Measurements from ENCODE around the gene MCEMP1. TPM values are rescaled to one million over a fixed set of nuclear protein-coding genes. Genes with fewer than 3 reads are reported as not detected.

MCEMP1 gene
- total RNA-seq, 4 donors from 2014 or later: not detected

- WGBS, 2 donors: 68 to 74% methylated on average over 8 of the region's 8 CpGs
- no peak overlapping the region for H3K4me3 ChIP-seq (ENCODE audit: low read depth, poor library complexity, severe bottlenecking)
- TF ChIP-seq CTCF (IDR thresholded peaks at IDR 0.05) (no peak), POLR2A (IDR thresholded peaks at IDR 0.05) (no peak)
- intact Hi-C loops (cut with DNase I; ENCODE audit: low total_unique reads): no loop called here
- no peak for DNase-seq (ENCODE audit: low spot score in 2 of 2)
Observed at GRCh38 chr19:7703332-7703731, 26.4 kb downstream of the MCEMP1 start.

GRCh38 chr19:7704280-7705060, 27.6 kb downstream of the MCEMP1 start:
- H3K4me3 ChIP-seq (ENCODE audit: low read depth, poor library complexity, severe bottlenecking): no peak overlapping the region
- 75 to 77% methylated on average over 6 of the region's 6 CpGs for WGBS, 2 donors
- TF ChIP-seq CTCF (IDR thresholded peaks at IDR 0.05): no peak
- no peak for TF ChIP-seq POLR2A (IDR thresholded peaks at IDR 0.05)
- intact Hi-C loops (cut with DNase I; ENCODE audit: low total_unique reads): no loop called here
- no peak for DNase-seq (ENCODE audit: low spot score in 2 of 2)

GRCh38 chr19:7705387-7706187, 28.7 kb downstream of the MCEMP1 start:
- no peak for TF ChIP-seq CTCF (IDR thresholded peaks at IDR 0.05)
- TF ChIP-seq POLR2A (IDR thresholded peaks at IDR 0.05): no peak
- intact Hi-C loops (cut with DNase I; ENCODE audit: low total_unique reads): no loop called here
- H3K4me3 ChIP-seq (ENCODE audit: low read depth, poor library complexity, severe bottlenecking): no peak overlapping the region
- 55 to 66% methylated on average over 24 of the region's 24 CpGs for WGBS, 2 donors
- peak; percentile 37 to 90 for DNase-seq (ENCODE audit: low spot score in 2 of 2)

- intact Hi-C loops (cut with DNase I; ENCODE audit: low total_unique reads): no loop called here
- 79% methylated on average over 14 of the region's 14 CpGs for WGBS, 2 donors
- H3K4me3 ChIP-seq (ENCODE audit: low read depth, poor library complexity, severe bottlenecking): no peak overlapping the region
- DNase-seq (ENCODE audit: low spot score in 2 of 2): peak in 1 of 2 donors; percentile 8
- TF ChIP-seq CTCF (IDR thresholded peaks at IDR 0.05): no peak
- no peak for TF ChIP-seq POLR2A (IDR thresholded peaks at IDR 0.05)
Observed at GRCh38 chr19:7706188-7706954, 29.5 kb downstream of the MCEMP1 start.

- intact Hi-C loops (cut with DNase I; ENCODE audit: low total_unique reads): no loop called here
- H3K4me3 ChIP-seq (ENCODE audit: low read depth, poor library complexity, severe bottlenecking): no peak overlapping the region
- TF ChIP-seq POLR2A (IDR thresholded peaks at IDR 0.05) (no peak), CTCF (IDR thresholded peaks at IDR 0.05) (no peak)
- 63 to 64% methylated on average over 8 of the region's 8 CpGs for WGBS, 2 donors
- DNase-seq (ENCODE audit: low spot score in 2 of 2): peak in 1 of 2 donors; percentile 25
Observed at GRCh38 chr19:7706955-7707456, 30.1 kb downstream of the MCEMP1 start.

Measured in lower leg skin (tissue), 4 donors.